HepG2 (cell line): ENCODE measurements around the gene NRAS. TPM values are rescaled to one million over a fixed set of nuclear protein-coding genes. Genes with fewer than 3 reads are reported as not detected.

ENCODE experiments used
- ARID3A ChIP-seq: IDR thresholded peaks from 2 replicates; pipeline ENCODE4 v1.6.1; 2012; ENCODE audit warnings: low read depth, low read length, improper control_type of control experiment
- CREBL2 ChIP-seq: sonication (generic); formaldehyde crosslinking; IDR thresholded peaks from 2 replicates; pipeline ENCODE4 v1.8.1; 2023; ENCODE audit warnings: missing genetic modification reagents, mild to moderate bottlenecking, borderline replicate concordance
- GLI4 ChIP-seq: sonication (generic); formaldehyde crosslinking; IDR thresholded peaks from 2 replicates; pipeline ENCODE4 v1.5.1; 2020; ENCODE audit warnings: missing genetic modification reagents, mild to moderate bottlenecking, moderate library complexity, borderline replicate concordance
- HOMEZ ChIP-seq: IDR thresholded peaks from 2 replicates; pipeline ENCODE4 v1.6.1; 2016; ENCODE audit warnings: low read depth
- KMT2B ChIP-seq: IDR thresholded peaks from 2 replicates; pipeline ENCODE4 v1.6.1; 2016; ENCODE audit warnings: missing genetic modification reagents, missing compliant biosample characterization
- ONECUT2 ChIP-seq: sonication (generic); formaldehyde crosslinking; IDR thresholded peaks from 2 replicates; pipeline ENCODE4 v1.4.0; 2020; ENCODE audit warnings: missing genetic modification reagents
- SAFB2 ChIP-seq: sonication (generic); formaldehyde crosslinking; IDR thresholded peaks from 2 replicates; pipeline ENCODE4 v1.5.1; 2020; ENCODE audit warnings: missing genetic modification reagents, low read depth, mild to moderate bottlenecking, borderline replicate concordance
- STAG1 ChIP-seq: sonication (generic); formaldehyde crosslinking; IDR thresholded peaks from 2 replicates; pipeline ENCODE4 v1.4.0; 2020; ENCODE audit warnings: missing genetic modification reagents
- USF2 ChIP-seq, 2 experiments: sonication (generic) in 1 of 2; formaldehyde crosslinking in 1 of 2; IDR thresholded peaks; 2 replicates each; pipeline versions ENCODE4 v1.5.1 to v1.6.1; 2011 to 2020; ENCODE audit warnings: borderline replicate concordance in 1 of 2, low read depth in 1 of 2, low read length in 1 of 2, mild to moderate bottlenecking in 1 of 2, missing genetic modification reagents in 1 of 2, moderate library complexity in 1 of 2
- XRCC5 ChIP-seq: fragments of 200-400 bp; formaldehyde crosslinking; optimal IDR thresholded peaks from 2 replicates; pipeline ENCODE3; 2017; ENCODE audit warnings: mild to moderate bottlenecking, low read length
- ZGPAT ChIP-seq: IDR thresholded peaks from 2 replicates; pipeline ENCODE4 v1.6.1; 2016; ENCODE audit warnings: mild to moderate bottlenecking
- ZNF143 ChIP-seq: sonication (generic); formaldehyde crosslinking; IDR thresholded peaks from 2 replicates; pipeline ENCODE4 v1.4.0; 2020; ENCODE audit warnings: missing genetic modification reagents
- ZNF230 ChIP-seq: sonication (generic); formaldehyde crosslinking; IDR thresholded peaks from 2 replicates; pipeline ENCODE4 v1.4.0; 2020; ENCODE audit warnings: mild to moderate bottlenecking, missing genetic modification reagents
- ZNF770 ChIP-seq: sonication (generic); formaldehyde crosslinking; IDR thresholded peaks from 2 replicates; pipeline ENCODE4 v1.5.0; 2020; ENCODE audit warnings: mild to moderate bottlenecking, missing genetic modification reagents
- polyA plus RNA-seq, 8 experiments: library from polyadenylated mRNA; depleted of rRNA in 3 of 8; stranded (reverse) in 7 of 8; unstranded in 1 of 8; fragments of >200 nt; fragmentation: Illumina TruSeq in 4 of 8; extraction: Trizol in 4 of 8; gene quantifications; 2 replicates each; pipeline versions ENCODE4 v1.2.1 to v1.2.3, GENCODE V29; 2011 to 2016; ENCODE audit warnings: low read depth in 4 of 8, missing spikeins in 1 of 8, mixed read lengths in 1 of 8; ENCODE audit not compliant: insufficient read depth in 1 of 8
- total RNA-seq, 5 experiments: library from RNA; depleted of rRNA; stranded (reverse); fragments of >200 nt; fragmentation: Illumina TruSeq; extraction: Trizol; gene quantifications; 2 replicates each; pipeline ENCODE4 v1.2.3, GENCODE V29; 2016; ENCODE audit warnings: low read depth in 1 of 5

NRAS gene
- total and polyA plus RNA-seq, 2 of the 13 experiments (the other 11 are each of a cell fraction or from before 2014, with no cell fraction given), result 38.6 to 58.8 TPM

- TF ChIP-seq HOMEZ (no peak), GLI4 (CRISPR knock-in tag) (no peak), KMT2B (CRISPR knock-in tag) (no peak), STAG1 (CRISPR knock-in tag) (peak; percentile 37; the same call in 1 of the 2 replicates), USF2 (IDR thresholded peaks at IDR 0.05; ENCODE audit: low read depth, low read length) (no peak), USF2 (CRISPR knock-in tag; IDR thresholded peaks at IDR 0.05; ENCODE audit: borderline replicate concordance) (no peak), ZGPAT (no peak), ZNF230 (CRISPR knock-in tag) (no peak), ONECUT2 (CRISPR knock-in tag) (no peak), XRCC5 (no peak), ARID3A (peak; percentile 20; the same call in 1 of the 2 replicates), ZNF770 (0 out of 2 replicates have a peak, but pooled peaks have one; percentile 43), CREBL2 (CRISPR knock-in tag) (no peak), SAFB2 (CRISPR knock-in tag) (no peak), ZNF143 (CRISPR knock-in tag) (no peak)
Measured at GRCh38 chr1:114671011-114671938, 45.3 kb downstream of the NRAS start (continued).
